Non-pigmented ciliary epithelial cell (primary cell): ENCODE data around the gene PTPRO.

Experiments used
- DNase-seq: peaks from one replicate; pipeline ENCODE4 v3.0.0-alpha.2; 2010; ENCODE audit warnings: low read depth

Gene PTPRO

GRCh38 chr12:15446807-15447206, 124.5 kb downstream of the PTPRO start:
- peak; percentile 47 for DNase-seq

GRCh38 chr12:15453613-15454012, 131.3 kb downstream of the PTPRO start:
- DNase-seq = no peak

- DNase-seq = no peak
These were observed 135.7 kb downstream of the PTPRO start for GRCh38 chr12:15458008-15458407.

GRCh38 chr12:15468911-15469310, 146.6 kb downstream of the PTPRO start:
- no peak for DNase-seq

GRCh38 chr12:15469356-15469755, 147.0 kb downstream of the PTPRO start:
- no peak for DNase-seq

GRCh38 chr12:15472036-15472435, 149.7 kb downstream of the PTPRO start:
- DNase-seq = no peak

GRCh38 chr12:15474766-15475165, 152.5 kb downstream of the PTPRO start:
- no peak for DNase-seq

- DNase-seq = no peak
These were observed 155.5 kb downstream of the PTPRO start for GRCh38 chr12:15477761-15478160.

- DNase-seq = no peak
These were observed 159.5 kb downstream of the PTPRO start for GRCh38 chr12:15481846-15482245.

- no peak for DNase-seq
These were observed 163.2 kb downstream of the PTPRO start for GRCh38 chr12:15485466-15485865.

- no peak for DNase-seq
These were observed 164.6 kb downstream of the PTPRO start for GRCh38 chr12:15486859-15487258.

- DNase-seq = no peak
These were observed 166.2 kb downstream of the PTPRO start for GRCh38 chr12:15488481-15488880.

GRCh38 chr12:15494329-15495046, 172.2 kb downstream of the PTPRO start:
- DNase-seq = no peak

GRCh38 chr12:15495746-15496145, 173.4 kb downstream of the PTPRO start:
- DNase-seq = no peak

GRCh38 chr12:15496738-15497137, 174.4 kb downstream of the PTPRO start:
- no peak for DNase-seq

GRCh38 chr12:15497671-15498292, 175.5 kb downstream of the PTPRO start:
- DNase-seq = no peak

- DNase-seq = no peak
These were observed 179.9 kb downstream of the PTPRO start for GRCh38 chr12:15502211-15502610.

- no peak for DNase-seq
These were observed 183.3 kb downstream of the PTPRO start for GRCh38 chr12:15505616-15506015.

GRCh38 chr12:15515010-15515409, 192.7 kb downstream of the PTPRO start:
- no peak for DNase-seq

- DNase-seq = no peak
These were observed 197.8 kb downstream of the PTPRO start for GRCh38 chr12:15520083-15520482.

- DNase-seq = no peak
These were observed 198.5 kb downstream of the PTPRO start for GRCh38 chr12:15520844-15521243.

GRCh38 chr12:15522574-15523187, 200.4 kb downstream of the PTPRO start:
- no peak for DNase-seq

GRCh38 chr12:15525441-15525840, 203.1 kb downstream of the PTPRO start:
- DNase-seq = no peak
